Right renal cortex interstitium (tissue), 3 donors: ENCODE measurements around the gene GALNT1. TPM values are rescaled to one million over a fixed set of nuclear protein-coding genes. Genes with fewer than 3 reads are reported as not detected.
A peak's percentile ranks its signal among the peaks of the same experiment; 100 is the strongest.
"Not testable (repeated sequence)": the region's sequence is repeated elsewhere in the genome, so short reads cannot be mapped to it uniquely, and the experiment has no call there.

Source experiments
- DNase-seq, 3 donors: peaks; one replicate each; pipeline ENCODE4 v3.0.0-alpha.2; 2013; ENCODE audit warnings: low read depth in 3 of 3, low spot score in 2 of 3
- polyA plus RNA-seq, 3 donors: library from polyadenylated mRNA; unstranded; fragments of 120-200 nt; gene quantifications; one replicate each; pipeline ENCODE4 v1.2.1, GENCODE V29; 2013; ENCODE audit not compliant: insufficient read length in 3 of 3

GALNT1 gene
- polyA plus RNA-seq: 10 to 100 TPM; 69.3 to 79.7 (median 76.5) TPM

GRCh38 chr18:35581546-35581897 is at the start of gene GALNT1:
GALNT1 (plus strand) TSS chr18:35581740; CDS start chr18:35654663, 72,923 bp downstream.
- no peak for DNase-seq

DNA sequence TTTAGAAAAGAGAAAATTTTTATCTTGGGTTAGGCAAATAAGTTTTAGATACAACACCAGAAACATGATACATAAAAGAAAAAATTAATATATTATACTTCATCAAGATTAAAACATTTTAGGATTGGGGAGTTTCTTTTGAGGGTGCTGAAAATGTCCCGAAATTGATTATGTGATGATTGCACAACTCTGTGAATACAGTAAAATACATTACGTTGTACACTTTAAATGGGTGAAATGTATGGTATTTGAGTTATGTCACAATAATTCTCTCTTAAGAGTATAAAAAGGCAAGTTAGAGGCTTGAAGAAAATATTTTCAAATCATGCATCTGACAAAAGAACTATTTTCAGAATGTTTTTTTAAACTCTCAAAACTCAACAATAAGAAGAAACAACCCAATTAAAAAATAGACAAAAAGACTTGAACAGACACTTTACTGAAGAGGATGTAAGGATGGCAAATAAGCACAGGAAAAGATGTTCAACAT is 47.6 kb upstream of the GALNT1 start:
- no peak for DNase-seq

DNA sequence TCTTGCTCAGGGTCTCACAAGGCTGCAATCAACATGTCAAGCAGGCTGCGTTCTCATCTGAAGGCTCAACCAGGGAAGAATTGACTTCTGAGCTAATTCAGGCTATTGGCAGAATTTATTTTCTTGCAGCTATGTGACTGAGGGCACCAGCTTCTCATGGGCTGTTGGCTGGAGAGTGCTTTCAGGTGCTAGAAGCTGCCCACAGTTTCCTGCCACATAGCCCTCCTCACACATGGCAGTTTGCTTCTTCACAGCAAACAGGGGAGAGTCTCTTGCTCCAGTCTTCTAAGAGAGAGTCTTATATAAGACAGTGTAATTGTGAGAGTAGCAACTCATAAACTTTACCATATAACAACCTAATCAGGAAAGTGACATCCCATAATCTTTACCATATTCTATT is 46.2 kb upstream of the GALNT1 start:
- no peak for DNase-seq

DNA sequence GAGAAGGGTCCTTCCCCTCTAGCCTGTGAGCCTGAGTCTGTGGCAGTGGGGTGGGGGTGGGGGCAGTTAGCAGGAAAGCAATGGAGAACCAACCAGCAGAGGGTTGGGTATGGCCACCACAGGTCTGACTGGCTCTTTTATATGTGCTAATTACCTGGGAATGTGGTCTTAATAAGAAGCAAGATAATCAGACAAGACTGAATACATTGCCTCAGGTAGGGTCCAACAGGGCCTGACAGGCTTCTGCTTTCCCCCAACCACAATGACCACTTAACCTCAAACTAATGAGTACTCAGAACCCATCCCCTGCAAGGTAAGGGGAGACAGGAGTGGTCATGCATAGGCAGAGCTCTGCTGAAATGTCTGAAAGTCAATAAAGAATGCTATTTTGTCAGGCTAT is 39.2 kb upstream of the GALNT1 start:
- DNase-seq: no peak

GRCh38 chr18:35547008-35547605 is 34.4 kb upstream of the GALNT1 start:
- DNase-seq: no peak

GRCh38 chr18:35549564-35549963 is 32.0 kb upstream of the GALNT1 start:
- no peak for DNase-seq

DNA sequence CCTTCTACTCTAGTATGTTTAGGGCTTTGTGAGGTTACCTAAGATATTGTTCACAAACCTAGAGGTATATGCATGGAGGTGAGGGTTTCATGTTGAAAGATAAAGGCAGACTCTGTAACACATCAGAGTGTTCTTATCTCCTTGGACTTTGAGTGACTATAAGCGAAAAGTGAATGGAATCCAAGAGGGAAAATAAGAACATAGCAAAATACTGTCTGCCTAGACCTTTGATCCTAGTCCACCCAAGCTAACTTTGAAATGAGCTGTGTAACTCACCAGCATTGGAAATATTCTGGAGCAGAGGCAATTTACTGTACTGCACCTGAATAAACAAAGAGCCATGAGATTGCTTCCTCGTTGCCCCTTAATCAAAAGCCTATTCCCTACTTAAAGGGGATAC is 28.2 kb upstream of the GALNT1 start:
- no peak for DNase-seq

- DNase-seq: not testable (repeated sequence)
Measured at GRCh38 chr18:35555538-35555937, 26.0 kb upstream of the GALNT1 start.

- DNase-seq: no peak
Measured at GRCh38 chr18:35559867-35560266, 21.7 kb upstream of the GALNT1 start.

DNA sequence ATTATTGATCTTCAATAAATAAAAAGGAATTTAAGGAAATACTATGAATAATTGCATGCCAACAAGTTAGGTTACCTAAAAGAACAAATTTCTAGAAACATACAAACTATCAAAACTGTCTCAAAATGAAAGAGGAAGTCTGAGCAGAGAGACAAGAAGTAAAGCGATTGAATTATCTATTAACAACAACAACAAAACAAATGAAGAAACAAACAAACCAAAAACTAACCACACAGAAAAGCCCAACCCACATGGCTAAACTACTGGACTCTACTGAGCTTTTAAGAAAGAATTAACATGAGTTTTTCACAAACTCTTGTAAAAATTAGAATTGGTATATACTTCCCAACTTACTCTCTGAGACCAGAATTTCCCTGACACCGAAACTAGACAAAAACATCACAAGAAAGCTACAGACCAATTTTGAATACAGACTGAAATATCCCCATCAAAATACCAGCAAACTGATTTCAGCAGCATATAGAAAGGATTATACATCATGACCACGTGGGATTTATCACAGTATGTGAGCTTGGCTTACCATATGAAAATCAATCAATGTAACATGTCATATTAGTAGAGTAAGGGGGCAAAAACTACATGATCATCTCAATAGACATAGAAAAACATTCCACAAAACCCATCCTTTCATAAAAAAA is 16.6 kb upstream of the GALNT1 start:
- no peak for DNase-seq

DNA sequence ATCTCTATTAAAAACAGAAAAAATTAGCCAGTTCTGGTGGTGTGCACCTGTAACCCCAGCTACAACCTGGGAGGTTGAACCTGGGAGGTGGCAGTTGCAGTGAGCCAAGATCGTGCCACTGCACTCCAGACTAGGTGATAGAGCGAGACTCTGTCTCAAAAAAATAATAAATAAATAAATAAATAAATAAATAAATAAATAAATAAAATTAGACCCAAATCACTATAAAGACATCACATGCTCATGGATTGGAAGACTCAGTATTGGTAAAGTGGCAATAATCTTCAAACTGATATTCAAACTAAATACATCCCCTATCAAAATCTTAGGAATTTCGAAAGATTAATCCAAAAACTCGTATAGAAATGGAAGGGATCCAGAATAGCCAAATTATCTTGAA is 15.5 kb upstream of the GALNT1 start:
- DNase-seq: no peak

- DNase-seq: no peak
Measured at GRCh38 chr18:35570182-35570581, 11.4 kb upstream of the GALNT1 start.

DNA sequence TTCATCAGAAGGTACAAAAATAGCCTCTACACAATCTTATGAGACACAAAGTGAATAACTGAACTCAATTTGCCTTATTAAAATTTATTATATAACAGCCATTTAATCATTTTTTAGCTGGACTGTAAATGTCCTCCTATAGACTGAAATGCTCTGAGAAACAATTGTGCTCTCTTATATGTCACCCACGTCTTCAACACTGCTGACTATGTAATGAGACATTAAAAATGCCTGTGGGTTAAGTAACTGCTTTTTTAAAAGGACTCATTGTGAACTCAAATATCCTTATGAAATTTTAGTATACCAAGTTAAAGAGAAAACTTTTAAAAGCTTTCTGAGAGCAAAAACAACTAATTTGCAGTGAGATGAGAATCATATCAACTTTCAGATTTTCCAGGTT is 10.4 kb upstream of the GALNT1 start:
- DNase-seq: no peak

DNA sequence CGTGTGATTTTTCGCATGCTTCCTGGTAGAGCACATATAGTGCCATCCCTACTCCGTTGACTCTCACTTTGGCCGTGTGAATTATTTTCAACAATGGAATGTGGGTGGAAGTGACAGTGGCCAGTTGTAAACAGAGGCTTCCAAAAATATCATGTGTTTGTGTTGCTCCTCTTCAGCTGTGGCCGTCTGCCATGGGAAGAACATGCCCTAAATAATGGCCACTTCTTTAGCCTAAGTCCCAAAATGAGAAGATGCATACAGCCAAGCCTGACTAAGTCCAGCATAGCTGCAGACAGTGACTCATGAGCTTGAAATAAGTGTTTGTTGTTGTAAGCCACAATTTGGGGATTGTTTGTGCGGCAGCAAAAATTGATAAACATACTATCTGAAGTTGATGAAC is 8.9 kb upstream of the GALNT1 start:
- DNase-seq: no peak

DNA sequence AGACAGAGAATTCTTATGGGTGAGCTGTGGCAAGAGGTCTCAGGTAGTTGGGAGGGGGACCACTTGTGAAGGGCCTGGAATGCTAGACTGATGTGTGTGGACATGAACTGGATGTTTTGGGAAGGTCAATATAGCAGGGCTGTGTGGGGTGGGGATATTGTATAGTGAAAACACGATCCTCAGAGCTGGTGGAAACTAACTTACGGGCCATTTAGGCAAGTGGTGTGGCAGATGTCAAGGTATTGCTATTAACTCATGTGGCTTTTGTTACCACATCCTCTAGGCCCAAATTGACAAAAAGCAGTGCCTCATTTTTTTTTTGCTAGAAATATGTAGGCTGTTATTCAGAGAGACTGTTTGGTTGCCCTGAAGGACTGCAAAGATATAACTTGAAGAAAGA is 8.0 kb upstream of the GALNT1 start:
- no peak for DNase-seq

GRCh38 chr18:35576240-35576845 is 5.2 kb upstream of the GALNT1 start:
- DNase-seq: not testable (repeated sequence)

DNA sequence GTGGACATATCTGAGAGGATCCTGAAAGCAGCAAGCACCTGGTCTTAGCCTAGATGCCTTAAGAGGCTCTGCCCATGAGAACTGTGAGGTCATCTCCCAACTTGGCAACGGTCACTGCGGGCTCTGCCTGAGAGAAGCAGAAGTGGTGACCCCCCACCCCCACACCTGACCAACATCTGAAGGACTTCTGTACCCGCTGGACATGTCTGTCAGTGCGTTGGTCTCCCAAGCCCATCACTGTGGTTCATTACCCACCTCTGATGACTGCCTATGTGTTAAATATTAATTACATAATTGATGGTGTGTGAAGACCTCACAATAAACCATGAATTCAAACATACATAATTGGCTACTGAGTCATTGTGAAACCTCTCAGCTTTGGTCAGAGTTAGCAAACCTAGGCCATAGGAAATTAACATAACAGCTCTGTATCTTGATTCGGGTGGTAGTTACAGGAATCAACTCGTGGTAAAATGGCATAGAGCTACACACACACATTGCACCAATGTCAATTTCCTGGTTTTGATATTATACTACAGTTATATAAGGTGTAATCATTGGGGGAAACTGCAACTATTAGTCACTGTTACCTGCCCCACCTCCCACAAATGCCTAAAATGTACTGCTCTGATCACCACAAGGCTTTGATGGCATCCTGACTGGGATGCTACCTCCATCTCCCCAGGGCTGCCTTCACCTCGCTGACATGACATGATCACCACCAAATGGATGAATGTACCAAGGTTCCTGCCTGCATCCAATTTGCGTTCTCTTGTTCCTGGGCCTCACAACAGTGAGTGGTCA is 4.3 kb upstream of the GALNT1 start:
- DNase-seq: no peak

- DNase-seq: no peak
Measured at GRCh38 chr18:35578481-35578880, 3.1 kb upstream of the GALNT1 start.

GRCh38 chr18:35578936-35579335 is 2.6 kb upstream of the GALNT1 start:
- DNase-seq: no peak

DNA sequence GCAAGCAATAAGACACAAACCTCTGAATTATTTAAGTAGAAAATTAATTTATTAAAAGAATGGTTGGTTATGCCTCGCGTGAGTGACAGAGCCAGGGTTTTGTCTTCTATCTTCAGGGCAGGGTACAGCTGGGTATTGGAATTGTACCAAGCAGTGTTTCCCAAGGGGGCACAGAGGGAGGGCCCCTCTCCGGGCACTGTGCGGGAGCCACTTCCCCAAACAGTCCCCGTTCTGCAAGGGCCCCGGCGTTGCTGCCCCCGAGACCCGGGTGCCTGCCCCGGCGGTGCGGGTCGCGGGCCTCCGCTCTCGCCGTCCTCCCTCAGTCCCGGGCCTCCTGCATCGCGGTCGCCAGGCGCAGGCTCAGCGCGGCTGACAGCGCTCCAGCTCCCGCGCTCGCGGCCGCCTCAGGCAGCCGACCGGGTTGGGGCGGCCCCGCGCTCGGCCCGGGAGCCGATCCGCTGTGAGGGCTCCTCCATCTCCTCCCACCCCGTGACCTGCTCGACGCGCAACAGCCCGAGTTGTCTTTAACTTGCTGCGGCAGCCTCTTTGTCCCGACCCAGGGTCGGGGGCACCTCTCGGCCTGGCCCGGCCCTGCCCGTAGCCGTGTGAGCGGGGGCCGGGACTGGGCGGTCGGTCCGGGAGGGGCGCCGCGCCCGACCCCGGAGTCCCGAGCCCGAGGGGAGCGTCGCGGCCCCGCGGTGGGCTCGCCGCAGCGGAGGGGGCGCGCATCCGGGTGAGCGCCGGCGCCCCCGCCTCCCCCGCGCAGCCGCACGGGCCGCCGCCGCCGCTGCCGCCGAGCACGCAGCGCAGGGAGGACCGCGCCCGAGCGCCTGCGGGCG is 620 bp upstream of the GALNT1 start:
- peak; percentile 29 to 33 (median 32) for DNase-seq
